ENCODE measurements around the gene PIGV.
A peak's percentile ranks its signal among the peaks of the same experiment; 100 is the strongest.

PIGV gene

DNA sequence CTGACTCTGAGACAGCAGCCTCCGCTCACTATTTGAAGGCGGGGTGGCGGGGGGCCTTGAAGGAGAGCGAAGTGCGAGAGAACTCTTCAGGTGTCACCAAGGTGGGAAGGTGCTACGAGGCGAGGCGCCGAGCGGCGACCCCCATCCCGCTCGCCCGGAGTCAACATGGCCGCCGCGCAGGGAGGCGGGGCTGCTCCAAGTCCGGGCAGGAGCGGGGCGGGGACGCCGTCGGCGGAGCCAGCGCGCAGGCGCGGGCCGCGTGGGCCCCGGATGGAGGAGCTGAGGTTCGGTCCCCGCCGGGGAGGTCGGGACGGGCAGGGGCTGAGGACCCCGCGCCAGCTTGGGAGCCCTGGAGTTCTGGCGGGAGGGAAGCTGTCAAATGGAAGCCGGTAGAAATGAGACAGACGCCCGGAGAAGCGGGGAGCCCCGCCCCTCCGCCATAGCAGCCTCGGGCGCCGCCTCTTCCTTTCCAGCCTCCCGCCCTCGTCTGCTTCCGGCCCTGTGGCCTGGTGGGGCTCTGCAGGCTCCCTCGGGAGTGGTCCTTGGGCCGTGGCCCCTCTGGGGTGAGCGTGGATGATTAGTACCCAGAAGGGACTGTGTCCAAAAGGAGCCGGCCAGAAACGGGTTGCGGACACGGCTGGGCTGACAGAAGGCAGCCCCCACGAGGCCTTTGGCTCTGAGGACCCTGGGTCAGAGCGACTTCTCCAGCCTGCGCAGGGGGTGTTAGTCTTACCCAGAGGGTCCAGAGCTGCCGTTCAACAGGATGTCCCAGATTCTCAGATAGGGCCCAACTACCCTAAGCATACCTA, at the start of gene PIGV:
Gene PIGV (plus strand): TSS at position 245 of the 809 bp plus-strand sequence. CDS start 2,866 bp downstream, outside the sequence.
- TF ChIP-seq ELF4 (IDR thresholded peaks at IDR 0.05) (peak; percentile 50), L3MBTL2 (conservative IDR thresholded peaks at IDR 0.05) (peak; percentile 62), SP1 (IDR thresholded peaks at IDR 0.05) (no peak), NFRKB (IDR thresholded peaks at IDR 0.05) (peak; percentile 66; the same call in 1 of the 2 replicates), ARNT (IDR thresholded peaks at IDR 0.05) (no peak)
- CTCF ChIA-PET, result interaction anchor here (0.6 to 4.2 kb wide), 11 partner anchors 9 to 185 kb away, joined by 3 to 51 read pairs (median 5); no protein-coding TSS in a partner anchor
- peak; percentile 94 for DNase-seq (ENCODE audit: extremely low spot score)
- POLR2A ChIA-PET, result interaction anchor here (0.5 to 7.7 kb wide), 24 partner anchors 9 to 287 kb away, joined by 3 to 100 read pairs (median 6); partner anchors contain the start of gene GPN2

DNA sequence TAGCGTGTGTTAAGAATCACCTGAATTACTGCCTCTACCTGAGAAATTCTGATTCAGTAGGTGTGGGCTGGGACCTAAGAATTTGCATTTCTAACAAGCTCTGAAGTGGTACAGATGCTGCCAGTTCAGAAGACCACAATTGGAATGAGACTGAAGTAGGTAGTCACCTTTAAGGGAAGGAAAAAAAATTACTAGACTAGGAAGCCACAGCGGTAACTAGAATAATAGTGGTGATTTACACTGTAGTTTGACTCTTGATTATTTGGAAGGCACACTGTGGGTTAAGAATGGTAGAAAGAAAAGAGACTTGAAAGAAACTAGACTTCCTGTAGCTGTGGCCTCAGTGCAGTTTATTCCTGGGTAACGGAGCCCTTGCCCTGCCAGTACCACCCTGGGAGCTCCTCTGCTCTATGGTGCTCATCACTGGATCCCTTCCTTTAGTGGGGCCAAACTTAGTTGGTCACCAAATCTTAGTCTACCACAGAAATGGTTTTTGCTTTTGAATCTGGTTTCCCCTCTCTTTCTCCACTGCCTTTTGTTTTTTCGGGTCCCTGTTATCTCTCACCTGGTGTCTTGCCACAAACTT, 48.3 kb upstream of the PIGV start:
- no peak for DNase-seq (ENCODE audit: extremely low spot score)
- TF ChIP-seq NFRKB (IDR thresholded peaks at IDR 0.05), result no peak
- no peak for TF ChIP-seq ZNF384 (IDR thresholded peaks at IDR 0.05)
- no peak for TF ChIP-seq ARNT (IDR thresholded peaks at IDR 0.05)
- TF ChIP-seq, protein P1, sequence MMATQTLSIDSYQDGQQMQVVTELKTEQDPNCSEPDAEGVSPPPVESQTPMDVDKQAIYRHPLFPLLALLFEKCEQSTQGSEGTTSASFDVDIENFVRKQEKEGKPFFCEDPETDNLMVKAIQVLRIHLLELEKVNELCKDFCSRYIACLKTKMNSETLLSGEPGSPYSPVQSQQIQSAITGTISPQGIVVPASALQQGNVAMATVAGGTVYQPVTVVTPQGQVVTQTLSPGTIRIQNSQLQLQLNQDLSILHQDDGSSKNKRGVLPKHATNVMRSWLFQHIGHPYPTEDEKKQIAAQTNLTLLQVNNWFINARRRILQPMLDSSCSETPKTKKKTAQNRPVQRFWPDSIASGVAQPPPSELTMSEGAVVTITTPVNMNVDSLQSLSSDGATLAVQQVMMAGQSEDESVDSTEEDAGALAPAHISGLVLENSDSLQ (IDR thresholded peaks at IDR 0.05), result no peak
- ChIA-PET CTCF (interaction anchor here (0.5 kb wide), 1 partner anchor 58 kb away, joined by 5 read pairs; no protein-coding TSS in a partner anchor), POLR2A (no interaction called here)

DNA sequence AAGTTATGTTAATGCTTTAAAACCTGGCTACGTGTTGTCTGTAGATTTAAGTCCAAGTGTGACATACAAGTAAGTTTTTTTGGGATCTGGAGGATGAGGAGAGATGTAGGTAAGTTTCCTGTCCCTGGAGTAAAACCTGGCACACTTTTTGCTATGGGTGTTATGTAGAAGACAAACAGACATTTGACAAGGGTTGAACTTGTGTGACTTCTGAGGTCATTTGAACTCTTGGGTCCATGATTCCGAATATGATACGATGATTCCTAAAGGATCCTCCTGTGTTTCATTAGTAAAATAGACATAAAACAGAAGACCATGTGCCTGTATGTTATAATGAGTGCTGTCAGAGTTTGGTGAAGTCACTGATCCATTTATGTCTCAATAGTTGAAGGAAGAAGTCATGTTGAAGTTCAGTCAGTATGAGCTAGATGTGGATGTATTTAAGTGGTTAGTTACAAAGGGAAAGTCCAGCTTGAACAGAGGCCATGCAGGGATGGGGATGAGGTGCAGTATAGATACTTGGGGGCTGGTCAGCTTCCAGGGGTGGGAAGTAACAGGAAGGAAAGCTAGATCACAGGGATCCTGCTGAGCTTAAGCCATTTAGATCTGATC, 47.6 kb upstream of the PIGV start:
- DNase-seq (ENCODE audit: extremely low spot score), result no peak
- no peak for TF ChIP-seq ELF4 (IDR thresholded peaks at IDR 0.05)
- no peak for TF ChIP-seq CTBP1 (IDR thresholded peaks at IDR 0.05; ENCODE audit: borderline replicate concordance)
- no peak for TF ChIP-seq ZNF384 (IDR thresholded peaks at IDR 0.05)
- TF ChIP-seq BHLHE40 (IDR thresholded peaks at IDR 0.05; ENCODE audit: borderline replicate concordance), result no peak
- TF ChIP-seq SUZ12 (IDR thresholded peaks at IDR 0.05), result no peak
- CTCF ChIA-PET, result interaction anchor here (0.5 kb wide), 1 partner anchor 58 kb away, joined by 5 read pairs; no protein-coding TSS in a partner anchor
- POLR2A ChIA-PET, result no interaction called here

DNA sequence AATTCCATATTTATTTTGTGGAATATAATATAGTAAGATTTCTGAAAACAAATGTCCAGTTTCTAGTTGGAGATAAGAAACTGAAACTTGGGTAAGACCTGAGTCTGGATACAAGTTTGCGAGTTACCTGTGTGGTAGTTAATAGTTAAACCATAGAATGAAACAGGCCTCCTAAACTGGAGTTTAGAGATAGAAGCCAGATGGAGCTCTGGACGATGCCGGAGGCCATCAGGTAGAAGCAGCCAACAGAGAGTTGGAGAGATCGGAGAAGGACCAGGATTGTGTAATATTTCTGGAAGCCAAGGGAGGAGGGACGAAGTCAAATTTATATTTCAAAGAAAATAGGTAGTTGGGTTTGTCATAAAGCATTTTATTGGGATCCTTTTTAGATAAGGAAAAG, 46.8 kb upstream of the PIGV start:
- TF ChIP-seq TARDBP (IDR thresholded peaks at IDR 0.05) (no peak), LEF1 (IDR thresholded peaks at IDR 0.05; ENCODE audit: borderline replicate concordance) (no peak), ELF4 (IDR thresholded peaks at IDR 0.05) (no peak), CTBP1 (IDR thresholded peaks at IDR 0.05; ENCODE audit: borderline replicate concordance) (no peak), HDGF (IDR thresholded peaks at IDR 0.05; ENCODE audit: borderline replicate concordance) (no peak), SUZ12 (IDR thresholded peaks at IDR 0.05) (no peak)
- CTCF ChIA-PET, result no interaction called here
- POLR2A ChIA-PET, result no interaction called here
- DNase-seq (ENCODE audit: extremely low spot score), result no peak

DNA sequence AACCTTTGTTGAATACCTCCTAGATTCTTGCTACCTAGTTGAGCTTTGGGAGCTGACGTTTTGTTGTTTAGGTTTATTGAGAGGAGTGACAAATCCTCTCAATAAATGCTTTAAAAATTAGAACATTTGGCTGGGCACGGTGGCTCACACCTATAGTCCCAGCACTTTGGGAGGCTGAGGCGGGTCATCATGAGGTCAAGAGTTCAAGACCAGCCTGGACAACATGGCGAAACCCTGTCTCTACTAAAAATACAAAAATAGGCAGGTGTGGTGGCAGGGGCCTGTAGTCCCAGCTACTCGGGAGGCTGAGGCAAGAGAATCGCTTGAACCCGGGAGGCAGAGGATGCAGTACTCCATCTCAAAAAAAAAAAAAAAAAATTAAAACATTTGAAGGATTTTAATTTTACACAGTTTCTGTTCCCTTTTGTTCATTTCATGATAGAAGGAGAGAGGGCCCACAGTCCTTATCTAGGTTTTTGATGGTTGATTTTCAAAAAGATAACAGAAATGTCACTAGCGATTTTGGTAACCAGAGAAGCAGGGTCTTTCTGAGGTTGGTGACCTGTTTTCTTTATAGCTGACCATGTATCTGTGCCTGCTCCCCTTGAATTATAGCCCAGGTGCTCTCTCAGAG, 44.2 kb upstream of the PIGV start:
- TF ChIP-seq ELF4 (IDR thresholded peaks at IDR 0.05) (no peak), SUZ12 (IDR thresholded peaks at IDR 0.05) (no peak), L3MBTL2 (conservative IDR thresholded peaks at IDR 0.05) (no peak), TARDBP (IDR thresholded peaks at IDR 0.05) (no peak), LEF1 (IDR thresholded peaks at IDR 0.05; ENCODE audit: borderline replicate concordance) (no peak), NFRKB (IDR thresholded peaks at IDR 0.05) (no peak), ZNF384 (IDR thresholded peaks at IDR 0.05) (no peak), CTBP1 (IDR thresholded peaks at IDR 0.05; ENCODE audit: borderline replicate concordance) (no peak), FOXM1 (IDR thresholded peaks at IDR 0.05; ENCODE audit: borderline replicate concordance) (no peak), HDGF (IDR thresholded peaks at IDR 0.05; ENCODE audit: borderline replicate concordance) (no peak), BHLHE40 (IDR thresholded peaks at IDR 0.05; ENCODE audit: borderline replicate concordance) (no peak), FOXA1 (IDR thresholded peaks at IDR 0.05) (no peak), FOXK2 (IDR thresholded peaks at IDR 0.05) (no peak), SP1 (IDR thresholded peaks at IDR 0.05) (no peak)
- CTCF ChIA-PET, result no interaction called here

DNA sequence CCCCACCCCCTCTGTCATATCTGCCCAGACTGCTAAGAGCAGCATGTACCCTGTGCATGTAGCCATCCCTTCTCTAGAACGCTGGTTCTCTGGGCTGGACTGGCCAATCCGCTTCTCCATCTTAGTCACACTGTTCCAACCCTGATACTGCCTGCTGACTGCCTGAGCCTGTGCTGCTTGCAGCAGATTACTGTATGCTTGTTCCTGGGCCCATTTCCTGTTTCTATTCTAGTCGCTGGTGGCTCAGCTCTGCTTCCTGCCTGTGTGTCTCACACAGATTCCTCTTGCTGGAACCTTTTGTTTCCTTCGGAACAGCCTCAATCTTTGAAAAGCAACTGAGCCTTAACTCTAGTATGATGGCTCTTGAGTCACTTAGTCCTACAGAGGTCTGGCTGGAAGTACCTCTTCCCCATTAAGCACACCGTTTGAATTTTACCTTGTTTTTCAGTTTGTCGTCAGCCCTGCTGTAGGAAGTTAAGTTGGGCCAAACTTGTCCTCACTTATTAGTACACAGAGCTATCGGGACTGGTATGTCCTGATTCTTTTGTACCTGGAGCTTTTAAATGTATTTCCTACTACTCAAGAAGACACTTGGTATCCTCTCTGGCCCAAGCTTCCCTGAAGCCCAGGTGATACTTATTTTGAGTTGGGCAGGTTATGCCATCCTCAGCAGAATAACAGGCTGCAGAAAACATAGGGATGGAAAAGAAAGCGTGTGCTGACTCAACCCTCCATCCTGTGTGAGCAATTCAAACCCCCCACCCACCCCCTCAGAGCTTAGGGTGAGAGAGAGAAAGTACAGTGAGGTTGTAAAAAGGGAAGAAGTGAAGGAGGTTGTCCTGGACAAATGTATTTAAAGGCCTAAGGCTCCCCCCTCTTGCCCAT, 43.4 kb upstream of the PIGV start:
- ChIA-PET CTCF (no interaction called here), POLR2A (interaction anchor here (1.4 kb wide), 1 partner anchor 51 kb away, joined by 5 read pairs; no protein-coding TSS in a partner anchor)
- TF ChIP-seq FOXA1 (IDR thresholded peaks at IDR 0.05) (no peak), SP1 (IDR thresholded peaks at IDR 0.05) (no peak), LEF1 (IDR thresholded peaks at IDR 0.05; ENCODE audit: borderline replicate concordance) (no peak), FOXK2 (IDR thresholded peaks at IDR 0.05) (no peak), NFRKB (IDR thresholded peaks at IDR 0.05) (no peak), CTBP1 (IDR thresholded peaks at IDR 0.05; ENCODE audit: borderline replicate concordance) (no peak), L3MBTL2 (conservative IDR thresholded peaks at IDR 0.05) (no peak), SUZ12 (IDR thresholded peaks at IDR 0.05) (no peak), FOXM1 (IDR thresholded peaks at IDR 0.05; ENCODE audit: borderline replicate concordance) (no peak), HDGF (IDR thresholded peaks at IDR 0.05; ENCODE audit: borderline replicate concordance) (no peak), BHLHE40 (IDR thresholded peaks at IDR 0.05; ENCODE audit: borderline replicate concordance) (no peak), ELF4 (IDR thresholded peaks at IDR 0.05) (no peak), ARNT (IDR thresholded peaks at IDR 0.05) (no peak), TARDBP (IDR thresholded peaks at IDR 0.05) (no peak), ZNF384 (IDR thresholded peaks at IDR 0.05) (no peak)
- TF ChIP-seq, protein P1 (IDR thresholded peaks at IDR 0.05), result no peak
- DNase-seq (ENCODE audit: extremely low spot score), result no peak

More for the DNA sequence above, 44.2 kb upstream of the PIGV start:
- POLR2A ChIA-PET, result interaction anchor here (1.4 to 1.6 kb wide), 2 partner anchors 45 to 50 kb away, joined by 3 to 5 read pairs; no protein-coding TSS in a partner anchor
- no peak for DNase-seq (ENCODE audit: extremely low spot score)
